GM10248 (cell line): Measurements from ENCODE around the gene KCNQ1.

ENCODE experiments used
- CTCF ChIA-PET: fragments of 300-600 bp; sonication (Branson Sonifier 250); formaldehyde crosslinking; extraction: SDS; loops from one replicate; lab custom pipeline; 2021; ENCODE audit warnings: antibody characterized with exemption; lab: Yijun Ruan, JAX
- POLR2A ChIA-PET: fragments of 350-650 bp; sonication (Branson Sonifier 250); formaldehyde crosslinking; extraction: SDS; loops from one replicate; lab custom pipeline; 2020; ENCODE audit warnings: antibody characterized with exemption; lab: Yijun Ruan, JAX
- DNase-seq: peaks from one replicate; pipeline ENCODE4 v3.0.0; 2012; ENCODE audit errors: extremely low spot score
- TF ChIP-seq, protein P1 (sequence below): IDR thresholded peaks from 2 replicates; pipeline ENCODE4 v1.5.1; 2012; ENCODE audit warnings: mild to moderate bottlenecking, low read depth; ENCODE audit errors: extremely low read depth, missing control alignments, control extremely low read depth

The KCNQ1 gene

GRCh38 chr11:2703363-2704141, 258.7 kb downstream of the KCNQ1 start:
- TF ChIP-seq, protein P1, sequence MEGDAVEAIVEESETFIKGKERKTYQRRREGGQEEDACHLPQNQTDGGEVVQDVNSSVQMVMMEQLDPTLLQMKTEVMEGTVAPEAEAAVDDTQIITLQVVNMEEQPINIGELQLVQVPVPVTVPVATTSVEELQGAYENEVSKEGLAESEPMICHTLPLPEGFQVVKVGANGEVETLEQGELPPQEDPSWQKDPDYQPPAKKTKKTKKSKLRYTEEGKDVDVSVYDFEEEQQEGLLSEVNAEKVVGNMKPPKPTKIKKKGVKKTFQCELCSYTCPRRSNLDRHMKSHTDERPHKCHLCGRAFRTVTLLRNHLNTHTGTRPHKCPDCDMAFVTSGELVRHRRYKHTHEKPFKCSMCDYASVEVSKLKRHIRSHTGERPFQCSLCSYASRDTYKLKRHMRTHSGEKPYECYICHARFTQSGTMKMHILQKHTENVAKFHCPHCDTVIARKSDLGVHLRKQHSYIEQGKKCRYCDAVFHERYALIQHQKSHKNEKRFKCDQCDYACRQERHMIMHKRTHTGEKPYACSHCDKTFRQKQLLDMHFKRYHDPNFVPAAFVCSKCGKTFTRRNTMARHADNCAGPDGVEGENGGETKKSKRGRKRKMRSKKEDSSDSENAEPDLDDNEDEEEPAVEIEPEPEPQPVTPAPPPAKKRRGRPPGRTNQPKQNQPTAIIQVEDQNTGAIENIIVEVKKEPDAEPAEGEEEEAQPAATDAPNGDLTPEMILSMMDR: no peak
- ChIA-PET CTCF (interaction anchor here (1.0 to 1.8 kb wide), 2 partner anchors 15 to 27 kb away, joined by 3 read pairs; no protein-coding TSS in a partner anchor), POLR2A (interaction anchor here (0.6 kb wide), 1 partner anchor 169 kb away, joined by 6 read pairs; no protein-coding TSS in a partner anchor)
- no peak for DNase-seq

GRCh38 chr11:2704356-2704755, 259.5 kb downstream of the KCNQ1 start:
- TF ChIP-seq, protein P1: no peak
- CTCF ChIA-PET: no interaction called here
- POLR2A ChIA-PET: no interaction called here
- DNase-seq: no peak

- DNase-seq: no peak
- ChIA-PET CTCF (no interaction called here), POLR2A (no interaction called here)
- TF ChIP-seq, protein P1: no peak
These were observed 260.2 kb downstream of the KCNQ1 start for GRCh38 chr11:2704896-2705606.

DNA sequence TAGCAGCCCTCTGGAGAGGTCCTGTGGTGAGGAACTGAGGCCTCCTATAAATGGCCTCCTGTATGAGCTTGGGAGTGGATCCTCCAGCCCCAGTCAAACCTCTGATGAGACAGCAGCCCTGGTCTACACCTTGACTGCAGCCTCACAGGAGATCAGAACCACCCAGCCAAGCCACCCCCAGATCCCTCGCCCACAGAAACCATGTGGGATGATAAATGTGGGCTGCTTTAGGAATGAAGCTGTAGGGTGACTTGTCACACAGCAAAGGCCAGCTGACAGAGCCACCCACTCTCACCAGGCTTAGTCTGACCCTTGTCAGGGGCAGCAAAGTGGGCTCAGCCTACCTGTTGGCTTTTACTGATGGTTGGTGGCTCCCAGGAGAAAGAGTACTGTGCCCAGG, 261.5 kb downstream of the KCNQ1 start:
- TF ChIP-seq, protein P1: no peak
- DNase-seq: no peak
- ChIA-PET POLR2A (no interaction called here), CTCF (interaction anchor here (1.4 kb wide), 1 partner anchor 183 kb away, joined by 3 read pairs; no protein-coding TSS in a partner anchor)

- CTCF ChIA-PET: no interaction called here
- POLR2A ChIA-PET: no interaction called here
- DNase-seq: no peak
- TF ChIP-seq, protein P1: no peak
These were observed 262.9 kb downstream of the KCNQ1 start for GRCh38 chr11:2707736-2708135.

GRCh38 chr11:2708151-2708581, 263.4 kb downstream of the KCNQ1 start:
- POLR2A ChIA-PET: no interaction called here
- TF ChIP-seq, protein P1: no peak
- CTCF ChIA-PET: no interaction called here
- no peak for DNase-seq
